ENCODE measurements around the gene ENTPD3.

Gene ENTPD3

DNA sequence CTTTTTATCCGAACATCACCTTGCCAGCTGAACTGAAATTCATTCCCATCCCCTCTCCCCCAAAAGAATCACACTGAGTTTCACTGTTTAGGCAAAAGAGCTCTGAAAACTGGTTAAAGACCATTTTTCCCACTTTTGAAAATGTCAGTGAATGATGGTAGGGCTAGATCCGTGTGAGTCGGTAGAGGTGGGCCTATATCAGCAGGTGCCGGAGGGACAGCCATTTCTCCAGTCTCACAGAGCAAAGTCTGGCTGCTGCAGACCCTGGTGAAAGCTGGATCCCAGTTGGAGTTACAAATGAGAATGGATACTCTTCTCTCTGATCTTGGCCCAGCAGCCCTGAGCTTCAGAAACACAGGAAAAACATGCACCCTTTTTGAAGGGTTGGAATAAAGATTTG is 10.9 kb downstream of the ENTPD3 start:
- H3K4me3 ChIP-seq (ENCODE audit: insufficient read depth, low read length, poor library complexity, severe bottlenecking): no peak overlapping the region
- H3K9me3 ChIP-seq (ENCODE audit: insufficient read depth, low read length): no peaks in the 10 kb centered on the region
- H3K4me2 ChIP-seq (ENCODE audit: low read depth, low read length, poor library complexity, severe bottlenecking): no peak overlapping the region
- no peak overlapping the region for H3K9ac ChIP-seq (ENCODE audit: low read length)
- H3F3A ChIP-seq (ENCODE audit: insufficient read depth): no peaks in the 10 kb centered on the region
- H3K36me3 ChIP-seq (ENCODE audit: low read length): no peaks in the 10 kb centered on the region
- H4K20me1 ChIP-seq (ENCODE audit: low read depth, low read length): no peaks in the 10 kb centered on the region
- no peaks in the 10 kb centered on the region for H3K79me2 ChIP-seq (ENCODE audit: insufficient read depth, low read length)
- H3K27me3 ChIP-seq (ENCODE audit: low read length): no peaks in the 10 kb centered on the region
- no peak overlapping the region for H2AFZ ChIP-seq (ENCODE audit: low read depth, low read length, severe bottlenecking)
- TF ChIP-seq, protein P1, sequence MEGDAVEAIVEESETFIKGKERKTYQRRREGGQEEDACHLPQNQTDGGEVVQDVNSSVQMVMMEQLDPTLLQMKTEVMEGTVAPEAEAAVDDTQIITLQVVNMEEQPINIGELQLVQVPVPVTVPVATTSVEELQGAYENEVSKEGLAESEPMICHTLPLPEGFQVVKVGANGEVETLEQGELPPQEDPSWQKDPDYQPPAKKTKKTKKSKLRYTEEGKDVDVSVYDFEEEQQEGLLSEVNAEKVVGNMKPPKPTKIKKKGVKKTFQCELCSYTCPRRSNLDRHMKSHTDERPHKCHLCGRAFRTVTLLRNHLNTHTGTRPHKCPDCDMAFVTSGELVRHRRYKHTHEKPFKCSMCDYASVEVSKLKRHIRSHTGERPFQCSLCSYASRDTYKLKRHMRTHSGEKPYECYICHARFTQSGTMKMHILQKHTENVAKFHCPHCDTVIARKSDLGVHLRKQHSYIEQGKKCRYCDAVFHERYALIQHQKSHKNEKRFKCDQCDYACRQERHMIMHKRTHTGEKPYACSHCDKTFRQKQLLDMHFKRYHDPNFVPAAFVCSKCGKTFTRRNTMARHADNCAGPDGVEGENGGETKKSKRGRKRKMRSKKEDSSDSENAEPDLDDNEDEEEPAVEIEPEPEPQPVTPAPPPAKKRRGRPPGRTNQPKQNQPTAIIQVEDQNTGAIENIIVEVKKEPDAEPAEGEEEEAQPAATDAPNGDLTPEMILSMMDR (IDR thresholded peaks at IDR 0.05; ENCODE audit: insufficient read depth, low read length, poor library complexity, severe bottlenecking): no peak
- no peak for TF ChIP-seq EZH2phosphoT487 (conservative IDR thresholded peaks at IDR 0.05; ENCODE audit: low read length)
- H3K9me2 ChIP-seq (replicated peaks; ENCODE audit: insufficient read depth, low read length): no peaks in the 10 kb centered on the region; the same call in 1 of the 2 replicates
- H3K27ac ChIP-seq (ENCODE audit: low read depth, low read length): no peak overlapping the region

DNA sequence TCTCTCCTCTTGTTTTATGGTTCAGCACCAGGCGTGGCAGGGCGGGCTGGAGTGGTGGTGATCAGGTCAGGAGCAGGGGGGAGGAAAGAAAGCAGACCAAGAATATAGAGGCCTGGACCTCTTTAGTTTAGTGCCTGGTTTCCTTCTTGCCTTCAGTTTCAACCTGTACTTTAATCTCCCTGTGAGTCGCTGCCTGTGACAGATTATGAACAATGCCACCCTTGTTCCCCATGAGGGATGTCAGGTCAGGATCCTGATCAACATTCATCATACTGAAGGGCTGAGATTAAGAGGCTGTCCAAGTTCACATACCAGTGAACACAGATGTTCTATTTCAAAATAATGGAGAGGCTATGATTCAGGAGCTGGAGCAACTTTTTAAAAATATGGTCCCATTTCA is 11.4 kb downstream of the ENTPD3 start:
- TF ChIP-seq EZH2phosphoT487 (conservative IDR thresholded peaks at IDR 0.05; ENCODE audit: low read length): no peak
- TF ChIP-seq, protein P1 (IDR thresholded peaks at IDR 0.05; ENCODE audit: insufficient read depth, low read length, poor library complexity, severe bottlenecking): no peak
- H3K4me2 ChIP-seq (ENCODE audit: low read depth, low read length, poor library complexity, severe bottlenecking): no peak overlapping the region
- H3K79me2 ChIP-seq (ENCODE audit: insufficient read depth, low read length): no peaks in the 10 kb centered on the region
- H3K9me2 ChIP-seq (replicated peaks; ENCODE audit: insufficient read depth, low read length): no peaks in the 10 kb centered on the region; the same call in 1 of the 2 replicates
- no peak overlapping the region for H3K9ac ChIP-seq (ENCODE audit: low read length)
- no peaks in the 10 kb centered on the region for H3K9me3 ChIP-seq (ENCODE audit: insufficient read depth, low read length)
- no peaks in the 10 kb centered on the region for H3F3A ChIP-seq (ENCODE audit: insufficient read depth)
- no peaks in the 10 kb centered on the region for H3K36me3 ChIP-seq (ENCODE audit: low read length)
- no peaks in the 10 kb centered on the region for H4K20me1 ChIP-seq (ENCODE audit: low read depth, low read length)
- H3K27ac ChIP-seq (ENCODE audit: low read depth, low read length): no peak overlapping the region
- H3K27me3 ChIP-seq (ENCODE audit: low read length): no peaks in the 10 kb centered on the region
- no peak overlapping the region for H2AFZ ChIP-seq (ENCODE audit: low read depth, low read length, severe bottlenecking)
- no peak overlapping the region for H3K4me3 ChIP-seq (ENCODE audit: insufficient read depth, low read length, poor library complexity, severe bottlenecking)

DNA sequence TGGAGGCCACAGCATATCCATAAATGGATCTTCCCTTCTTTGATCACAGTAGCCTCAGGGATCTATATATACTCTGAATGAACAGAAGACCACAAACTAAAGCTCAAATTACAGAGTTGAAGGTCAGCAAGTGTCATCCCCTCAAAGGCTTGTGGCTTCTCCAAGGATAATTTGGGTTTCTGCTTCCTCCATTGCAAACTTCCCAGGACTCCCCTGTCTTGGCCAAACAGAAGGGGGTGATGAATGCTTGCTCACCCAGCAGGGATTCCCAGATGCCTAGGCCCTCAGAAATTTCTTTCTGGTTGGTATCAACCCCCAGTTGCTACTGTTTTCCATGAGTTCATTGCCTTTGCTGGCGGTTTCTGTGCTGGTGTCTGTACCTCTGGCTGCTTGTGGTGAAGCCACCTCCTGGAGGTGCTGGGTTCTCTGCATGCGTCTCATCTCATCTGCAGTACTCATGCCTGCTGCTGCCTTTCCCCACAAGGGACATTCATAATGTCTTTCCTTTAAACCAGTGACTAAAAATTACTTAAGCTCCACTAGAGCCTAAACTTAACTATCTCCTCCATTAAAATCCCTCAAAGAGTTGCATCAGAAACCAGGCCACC is 17.7 kb downstream of the ENTPD3 start:
- no peaks in the 10 kb centered on the region for H3K9me2 ChIP-seq (replicated peaks; ENCODE audit: insufficient read depth, low read length)
- no peaks in the 10 kb centered on the region for H3F3A ChIP-seq (ENCODE audit: insufficient read depth)
- H3K4me2 ChIP-seq (ENCODE audit: low read depth, low read length, poor library complexity, severe bottlenecking): no peak overlapping the region
- TF ChIP-seq, protein P1 (IDR thresholded peaks at IDR 0.05; ENCODE audit: insufficient read depth, low read length, poor library complexity, severe bottlenecking): no peak
- TF ChIP-seq EZH2phosphoT487 (conservative IDR thresholded peaks at IDR 0.05; ENCODE audit: low read length): no peak
- no peaks in the 10 kb centered on the region for H3K9me3 ChIP-seq (ENCODE audit: insufficient read depth, low read length)
- no peaks in the 10 kb centered on the region for H4K20me1 ChIP-seq (ENCODE audit: low read depth, low read length)
- no peaks in the 10 kb centered on the region for H3K79me2 ChIP-seq (ENCODE audit: insufficient read depth, low read length)
- no peak overlapping the region for H2AFZ ChIP-seq (ENCODE audit: low read depth, low read length, severe bottlenecking)
- no peak overlapping the region for H3K9ac ChIP-seq (ENCODE audit: low read length)
- no peaks in the 10 kb centered on the region for H3K36me3 ChIP-seq (ENCODE audit: low read length)
- no peak overlapping the region for H3K4me3 ChIP-seq (ENCODE audit: insufficient read depth, low read length, poor library complexity, severe bottlenecking)
- H3K27ac ChIP-seq (ENCODE audit: low read depth, low read length): no peak overlapping the region
- H3K27me3 ChIP-seq (ENCODE audit: low read length): no peaks in the 10 kb centered on the region
